ENCODE results near the gene FABP1.

DNA sequence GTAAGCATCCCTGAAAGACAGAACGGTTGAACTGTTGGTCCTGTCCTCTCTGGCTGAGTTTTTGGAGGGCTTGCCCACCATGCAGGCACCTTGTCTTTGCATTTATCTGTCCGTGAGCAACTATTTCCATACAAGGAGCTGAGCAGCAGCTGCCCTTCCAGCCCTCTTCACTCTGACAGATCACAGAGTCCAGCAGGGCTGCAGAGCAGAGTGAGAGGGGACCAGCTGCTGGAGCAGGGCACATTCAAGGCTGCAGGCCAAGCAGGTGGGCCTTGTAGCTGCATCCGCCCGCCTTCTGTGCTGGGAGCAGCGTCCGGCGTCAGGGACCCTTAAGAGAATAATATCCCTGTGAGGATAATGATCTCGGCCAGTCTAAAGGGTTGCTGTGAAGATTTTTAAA lies 50.8 kb downstream of the FABP1 start:
- TF ChIP-seq EZH2 (IDR thresholded peaks at IDR 0.05; ENCODE audit: low read length, missing control alignments), result no peak
- TF ChIP-seq CTCF (conservative IDR thresholded peaks at IDR 0.05 in 1 of 2, IDR thresholded peaks at IDR 0.05 in 1 of 2; ENCODE audit: low read depth in 1 of 2, low read length in 2 of 2), result no peak

Data from fibroblast of lung (primary cell).